ENCODE data around the gene FNDC11.
A peak's percentile ranks its signal among the peaks of the same experiment; 100 is the strongest.

Gene FNDC11

GRCh38 chr20:63587776-63588591, 34.0 kb downstream of the FNDC11 start:
- Histone ChIP-seq H3K27ac (0 out of 2 replicates have a peak overlapping the region, but pooled peaks have one; percentile 6), H3K4me3 (no peak overlapping the region), H3K9ac (ENCODE audit: insufficient read length) (no peak overlapping the region), H3K9me3 (ENCODE audit: low read depth, low read length) (no peaks in the 10 kb centered on the region), H3K36me3 (ENCODE audit: insufficient read depth, low read length) (no peaks in the 10 kb centered on the region; the same call in 1 of the 2 replicates)
- DNase-seq (ENCODE audit: low read depth, low spot score) = no peak
- TF ChIP-seq FOXP2 (optimal IDR thresholded peaks at IDR 0.05; ENCODE audit: control extremely low read depth, extremely low read length, insufficient read depth) (no peak), EZH2 (IDR thresholded peaks at IDR 0.05) (no peak), POLR2AphosphoS5 (IDR thresholded peaks at IDR 0.05; ENCODE audit: borderline replicate concordance, low read depth, low read length) (no peak)

- Histone ChIP-seq H3K4me3 (no peak overlapping the region), H3K9ac (ENCODE audit: insufficient read length) (no peak overlapping the region), H3K9me3 (ENCODE audit: low read depth, low read length) (no peaks in the 10 kb centered on the region), H3K27ac (no peak overlapping the region), H3K36me3 (ENCODE audit: insufficient read depth, low read length) (no peaks in the 10 kb centered on the region; the same call in 1 of the 2 replicates)
- DNase-seq (ENCODE audit: low read depth, low spot score) = no peak
- TF ChIP-seq POLR2AphosphoS5 (IDR thresholded peaks at IDR 0.05; ENCODE audit: borderline replicate concordance, low read depth, low read length) (no peak), FOXP2 (optimal IDR thresholded peaks at IDR 0.05; ENCODE audit: control extremely low read depth, extremely low read length, insufficient read depth) (no peak), EZH2 (IDR thresholded peaks at IDR 0.05) (no peak)
These were observed 34.7 kb downstream of the FNDC11 start for GRCh38 chr20:63588641-63589041.

- Histone ChIP-seq H3K36me3 (ENCODE audit: insufficient read depth, low read length) (no peaks in the 10 kb centered on the region; the same call in 1 of the 2 replicates), H3K9ac (ENCODE audit: insufficient read length) (no peak overlapping the region), H3K4me3 (no peak overlapping the region), H3K9me3 (ENCODE audit: low read depth, low read length) (no peaks in the 10 kb centered on the region), H3K27ac (no peak overlapping the region)
- no peak for TF ChIP-seq EZH2 (IDR thresholded peaks at IDR 0.05)
- TF ChIP-seq FOXP2 (optimal IDR thresholded peaks at IDR 0.05; ENCODE audit: control extremely low read depth, extremely low read length, insufficient read depth) = no peak
- TF ChIP-seq POLR2AphosphoS5 (IDR thresholded peaks at IDR 0.05; ENCODE audit: borderline replicate concordance, low read depth, low read length) = no peak
- DNase-seq (ENCODE audit: low read depth, low spot score) = no peak
These were observed 35.6 kb downstream of the FNDC11 start for GRCh38 chr20:63589261-63590217.

GRCh38 chr20:63590218-63591146, 36.5 kb downstream of the FNDC11 start:
- H3K9me3 ChIP-seq (ENCODE audit: low read depth, low read length) = no peaks in the 10 kb centered on the region
- TF ChIP-seq FOXP2 (optimal IDR thresholded peaks at IDR 0.05; ENCODE audit: control extremely low read depth, extremely low read length, insufficient read depth) (no peak), EZH2 (IDR thresholded peaks at IDR 0.05) (no peak), POLR2AphosphoS5 (IDR thresholded peaks at IDR 0.05; ENCODE audit: borderline replicate concordance, low read depth, low read length) (no peak)
- no peak overlapping the region for H3K9ac ChIP-seq (ENCODE audit: insufficient read length)
- H3K27ac ChIP-seq = no peak overlapping the region
- H3K36me3 ChIP-seq (ENCODE audit: insufficient read depth, low read length) = no peaks in the 10 kb centered on the region; the same call in 1 of the 2 replicates
- no peak for DNase-seq (ENCODE audit: low read depth, low spot score)
- H3K4me3 ChIP-seq = no peak overlapping the region

- TF ChIP-seq EZH2 (IDR thresholded peaks at IDR 0.05) (no peak), FOXP2 (optimal IDR thresholded peaks at IDR 0.05; ENCODE audit: control extremely low read depth, extremely low read length, insufficient read depth) (no peak), POLR2AphosphoS5 (IDR thresholded peaks at IDR 0.05; ENCODE audit: borderline replicate concordance, low read depth, low read length) (no peak)
- Histone ChIP-seq H3K9me3 (ENCODE audit: low read depth, low read length) (no peaks in the 10 kb centered on the region), H3K27ac (no peak overlapping the region), H3K36me3 (ENCODE audit: insufficient read depth, low read length) (no peaks in the 10 kb centered on the region; the same call in 1 of the 2 replicates), H3K4me3 (no peak overlapping the region), H3K9ac (ENCODE audit: insufficient read length) (no peak overlapping the region)
- no peak for DNase-seq (ENCODE audit: low read depth, low spot score)
These were observed 37.2 kb downstream of the FNDC11 start for GRCh38 chr20:63591147-63591533.

GRCh38 chr20:63591786-63592355, 37.9 kb downstream of the FNDC11 start:
- no peaks in the 10 kb centered on the region for H3K9me3 ChIP-seq (ENCODE audit: low read depth, low read length)
- no peak overlapping the region for H3K4me3 ChIP-seq
- TF ChIP-seq FOXP2 (optimal IDR thresholded peaks at IDR 0.05; ENCODE audit: control extremely low read depth, extremely low read length, insufficient read depth) = no peak
- TF ChIP-seq EZH2 (IDR thresholded peaks at IDR 0.05) = no peak
- no peak for TF ChIP-seq POLR2AphosphoS5 (IDR thresholded peaks at IDR 0.05; ENCODE audit: borderline replicate concordance, low read depth, low read length)
- no peak for DNase-seq (ENCODE audit: low read depth, low spot score)
- H3K27ac ChIP-seq = no peak overlapping the region
- no peaks in the 10 kb centered on the region; the same call in 1 of the 2 replicates for H3K36me3 ChIP-seq (ENCODE audit: insufficient read depth, low read length)
- H3K9ac ChIP-seq (ENCODE audit: insufficient read length) = no peak overlapping the region

GRCh38 chr20:63592661-63593060, 38.7 kb downstream of the FNDC11 start:
- H3K9me3 ChIP-seq (ENCODE audit: low read depth, low read length) = no peaks in the 10 kb centered on the region
- no peak overlapping the region for H3K4me3 ChIP-seq
- TF ChIP-seq EZH2 (IDR thresholded peaks at IDR 0.05) = no peak
- H3K9ac ChIP-seq (ENCODE audit: insufficient read length) = no peak overlapping the region
- no peak overlapping the region for H3K27ac ChIP-seq
- H3K36me3 ChIP-seq (ENCODE audit: insufficient read depth, low read length) = no peaks in the 10 kb centered on the region; the same call in 1 of the 2 replicates
- no peak for DNase-seq (ENCODE audit: low read depth, low spot score)

All from SK-N-MC (cell line).